ENCODE results near the gene CPTP. TPM values are rescaled to one million over a fixed set of nuclear protein-coding genes. Genes with fewer than 3 reads are reported as not detected.

CPTP gene
- total RNA-seq, result 15.6 and 21.5 TPM in 2 replicates

DNA sequence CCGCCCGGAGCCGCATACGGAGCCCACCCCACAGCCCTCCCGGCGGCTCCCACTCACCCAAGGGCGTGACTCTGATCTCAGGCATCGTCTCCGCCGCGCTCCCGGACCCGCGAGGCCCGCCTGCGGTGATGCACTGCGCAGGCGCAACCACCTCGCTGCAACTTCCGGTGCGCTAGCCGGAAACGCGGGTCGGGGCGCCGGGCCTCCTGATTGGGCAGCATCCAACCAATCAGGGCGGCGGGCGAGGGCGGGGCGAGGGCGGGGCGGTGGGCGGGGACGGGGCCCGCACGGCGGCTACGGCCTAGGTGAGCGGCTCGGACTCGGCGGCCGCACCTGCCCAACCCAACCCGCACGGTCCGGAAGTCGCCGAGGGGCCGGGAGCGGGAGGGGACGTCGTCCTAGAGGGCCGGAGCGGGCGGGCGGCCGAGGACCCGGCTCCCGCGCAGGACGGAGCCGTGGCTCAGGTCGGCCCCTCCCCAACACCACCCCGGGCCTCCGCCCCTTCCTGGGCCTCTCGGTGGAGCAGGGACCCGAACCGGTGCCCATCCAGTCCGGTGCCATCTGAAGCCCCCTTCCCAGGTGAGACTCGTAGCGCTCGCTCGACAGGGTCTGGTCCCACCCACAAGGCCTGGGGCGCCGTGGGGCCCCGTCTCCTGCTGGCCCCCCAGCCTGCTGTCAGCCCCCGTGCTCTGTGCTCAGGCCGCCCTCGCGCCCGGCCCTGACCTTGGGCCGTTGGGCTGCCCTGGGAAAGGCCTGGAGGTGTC, at the start of gene CPTP, which contains the start of gene INTS11:
Gene CPTP, plus strand, starts transcription at position 279 of the 764 bp plus-strand sequence. CDS start 2,109 bp downstream, outside the sequence.
Gene INTS11, minus strand, starts transcription at position 137 of the 764 bp plus-strand sequence. Its CDS starts 52 bp downstream, at position 85.

DNA sequence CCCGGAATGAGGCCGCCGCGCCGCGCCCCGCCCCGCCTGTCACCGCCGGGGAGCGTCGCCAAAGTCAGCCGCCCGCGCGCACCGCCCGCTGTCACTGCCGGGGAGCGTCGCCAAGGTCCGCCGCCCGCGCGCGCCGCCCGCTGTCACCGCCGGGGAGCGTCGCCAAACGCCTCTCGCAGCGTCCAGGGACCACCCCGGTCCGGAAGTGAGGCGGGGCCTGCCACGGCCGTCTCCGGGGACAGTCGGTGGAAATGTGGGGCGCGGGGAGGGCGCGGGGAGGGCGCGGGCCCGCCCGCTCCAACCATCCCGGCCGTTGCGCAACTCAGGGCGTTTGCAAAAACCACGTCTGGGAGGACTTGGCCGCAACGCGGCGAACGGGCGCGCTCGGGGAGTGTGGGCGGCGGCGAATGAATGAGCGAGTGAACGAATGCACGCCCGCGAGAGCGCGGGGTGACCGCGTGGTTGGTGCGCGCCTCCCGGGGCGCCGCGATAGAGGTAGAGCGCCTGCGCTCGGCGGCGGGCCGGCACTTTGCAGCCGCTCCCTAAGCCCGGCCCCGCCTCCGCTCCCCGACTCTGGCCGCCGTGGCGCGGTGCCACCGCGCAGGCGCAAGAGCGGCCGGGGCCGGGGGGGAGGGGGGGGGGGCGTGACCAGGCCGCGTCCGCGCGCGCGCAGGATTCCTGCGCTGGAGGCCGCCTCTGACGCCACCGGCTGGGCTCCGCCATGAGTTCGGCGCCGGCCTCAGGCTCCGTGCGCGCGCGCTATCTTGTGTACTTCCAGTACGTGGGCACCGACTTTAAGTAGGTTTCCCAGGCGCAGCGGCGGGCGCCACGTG, 16.5 kb upstream of the CPTP start, which contains the start of the genes ACAP3 and PUSL1:
Gene ACAP3, minus strand, starts transcription at position 8 of the 833 bp plus-strand sequence. CDS start 115 bp downstream, outside the sequence.
Gene PUSL1, plus strand, starts transcription at position 675 of the 833 bp plus-strand sequence. Its CDS starts 47 bp downstream, at position 722.

DNA sequence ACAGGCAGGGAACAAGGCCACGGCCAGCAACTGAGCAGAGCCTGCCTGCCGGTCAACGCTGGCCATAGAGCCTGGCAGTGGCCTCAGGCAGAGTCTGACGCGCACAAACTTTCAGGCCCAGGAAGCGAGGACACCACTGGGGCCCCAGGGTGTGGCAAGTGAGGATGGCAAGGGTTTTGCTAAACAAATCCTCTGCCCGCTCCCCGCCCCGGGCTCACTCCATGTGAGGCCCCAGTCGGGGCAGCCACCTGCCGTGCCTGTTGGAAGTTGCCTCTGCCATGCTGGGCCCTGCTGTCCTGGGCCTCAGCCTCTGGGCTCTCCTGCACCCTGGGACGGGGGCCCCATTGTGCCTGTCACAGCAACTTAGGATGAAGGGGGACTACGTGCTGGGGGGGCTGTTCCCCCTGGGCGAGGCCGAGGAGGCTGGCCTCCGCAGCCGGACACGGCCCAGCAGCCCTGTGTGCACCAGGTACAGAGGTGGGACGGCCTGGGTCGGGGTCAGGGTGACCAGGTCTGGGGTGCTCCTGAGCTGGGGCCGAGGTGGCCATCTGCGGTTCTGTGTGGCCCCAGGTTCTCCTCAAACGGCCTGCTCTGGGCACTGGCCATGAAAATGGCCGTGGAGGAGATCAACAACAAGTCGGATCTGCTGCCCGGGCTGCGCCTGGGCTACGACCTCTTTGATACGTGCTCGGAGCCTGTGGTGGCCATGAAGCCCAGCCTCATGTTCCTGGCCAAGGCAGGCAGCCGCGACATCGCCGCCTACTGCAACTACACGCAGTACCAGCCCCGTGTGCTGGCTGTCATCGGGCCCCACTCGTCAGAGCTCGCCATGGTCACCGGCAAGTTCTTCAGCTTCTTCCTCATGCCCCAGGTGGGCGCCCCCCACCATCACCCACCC, 6.7 kb downstream of the CPTP start, which contains the start of gene TAS1R3:
Gene TAS1R3, plus strand, starts transcription at position 213 of the 898 bp plus-strand sequence. Its CDS starts 66 bp downstream, at position 279.

DNA sequence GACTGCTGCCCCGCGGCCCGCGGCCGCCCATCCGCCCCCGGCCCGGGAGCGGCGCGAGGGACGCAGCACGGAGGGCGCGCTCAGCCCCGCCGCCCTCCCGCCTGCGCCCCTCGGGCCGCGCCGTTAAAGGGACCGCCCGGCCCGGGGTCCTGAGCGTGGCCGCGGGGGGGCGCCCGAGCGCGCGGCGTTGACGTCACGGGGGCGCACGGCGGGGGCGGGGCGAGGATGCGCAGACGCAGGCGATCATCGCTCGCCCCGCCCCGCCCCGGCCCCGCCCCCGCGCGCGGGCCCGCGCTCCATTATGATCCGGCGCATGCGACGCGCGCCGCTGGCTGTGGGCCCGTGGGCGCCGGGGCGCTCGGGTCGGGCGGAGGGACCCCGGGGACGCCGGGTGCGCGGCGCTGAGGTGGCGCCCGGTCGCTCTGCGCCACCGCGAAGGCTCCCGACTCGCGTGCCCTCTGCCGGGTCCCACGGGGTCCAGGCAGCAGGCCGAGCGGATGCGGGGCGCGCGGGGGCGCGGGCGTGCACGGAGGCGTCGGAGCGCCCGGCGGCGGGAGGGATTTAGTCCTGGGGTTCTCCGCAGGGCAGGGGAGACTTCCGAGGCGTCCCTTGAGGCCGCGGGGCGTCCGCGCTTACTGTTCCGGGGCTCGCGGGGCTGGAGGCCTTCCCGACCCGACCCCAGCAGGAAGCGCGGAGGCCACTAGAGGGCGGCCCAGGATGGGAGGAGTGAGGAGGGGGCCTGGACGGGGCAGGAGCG, 24.8 kb downstream of the CPTP start, which contains the start of gene DVL1:
Gene DVL1, minus strand, starts transcription at position 163 of the 757 bp plus-strand sequence. CDS start 353 bp downstream, outside the sequence.

DNA sequence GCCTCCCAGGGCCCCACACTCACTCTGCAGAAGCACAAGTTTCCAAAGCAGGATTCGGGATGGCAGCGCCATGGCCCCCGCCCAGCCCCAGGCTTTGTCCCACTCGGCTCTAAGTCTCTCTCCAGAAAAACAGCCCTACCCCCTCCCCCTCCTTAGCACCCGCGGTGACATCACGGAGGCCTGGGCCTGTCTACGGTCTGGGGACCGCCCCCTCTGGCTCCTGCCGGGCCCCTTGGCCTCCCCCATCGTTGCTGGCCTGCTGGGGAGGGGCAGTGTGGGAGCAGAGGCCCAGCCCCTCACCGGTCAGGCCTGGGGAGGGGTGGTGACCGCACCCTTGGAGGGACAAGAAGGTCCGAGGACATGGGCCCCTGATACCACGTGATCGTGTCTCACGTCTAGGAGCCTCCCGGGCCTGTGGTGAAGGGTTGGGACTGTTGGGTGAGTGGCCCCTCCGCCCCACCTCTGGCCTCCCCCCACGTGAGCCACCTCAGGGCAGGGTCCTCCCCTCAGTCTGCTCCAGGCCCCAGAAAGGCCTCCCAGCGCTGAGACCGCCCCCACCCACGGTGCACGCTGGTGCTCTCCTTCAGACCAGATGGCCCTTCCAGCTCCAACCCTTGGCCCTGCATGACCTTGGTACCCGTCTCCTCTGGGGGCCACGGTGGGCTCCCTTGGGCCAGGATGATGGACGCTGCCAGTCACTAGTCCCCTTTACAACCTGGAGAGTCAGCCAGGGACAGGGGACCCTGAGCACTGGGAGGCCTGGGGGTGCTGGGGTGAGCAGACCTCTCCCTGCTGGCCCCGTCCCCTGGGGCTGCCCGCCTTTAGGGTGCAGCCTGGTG, 34.0 kb downstream of the CPTP start, which contains the start of gene MXRA8:
Gene MXRA8, minus strand, starts transcription at position 123 of the 839 bp plus-strand sequence. Its CDS starts 51 bp downstream, at position 72.

DNA sequence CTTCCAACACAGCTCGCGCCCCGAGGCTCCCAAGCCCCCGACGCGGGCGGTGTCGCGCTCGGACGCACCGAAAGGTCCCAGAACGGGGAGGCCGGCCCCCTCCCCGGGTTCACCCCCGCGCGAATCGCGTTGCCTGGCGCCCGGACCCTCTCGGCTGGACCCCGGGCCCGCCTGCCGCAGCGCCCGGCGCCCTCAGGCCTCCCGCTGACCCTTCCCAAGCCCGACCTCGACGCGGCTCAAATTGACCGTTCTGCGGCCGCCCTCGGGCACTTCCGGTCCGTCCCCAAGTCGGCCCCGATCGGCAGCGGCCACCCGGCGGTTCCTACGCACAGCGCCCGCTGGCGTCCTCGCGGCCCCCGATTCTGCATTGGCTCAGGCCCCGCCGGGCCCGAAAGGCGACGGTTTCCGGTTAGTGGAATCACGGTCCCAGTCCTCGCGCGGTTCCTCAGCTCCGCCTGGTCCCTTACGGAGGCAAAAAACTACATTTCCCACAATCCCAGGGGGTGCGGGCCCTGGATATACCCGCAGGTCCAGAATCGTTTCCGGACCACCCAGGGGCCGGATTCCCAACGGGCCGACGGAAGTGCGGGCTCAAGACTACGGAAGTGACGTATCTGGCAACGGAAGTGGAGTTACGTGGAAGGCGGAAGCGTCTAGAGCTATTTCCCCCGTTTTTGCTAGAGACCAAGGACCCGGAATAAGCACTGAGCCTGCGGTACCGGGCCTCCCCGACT, 50.5 kb downstream of the CPTP start, which contains the start of gene AURKAIP1:
Gene AURKAIP1, minus strand, starts transcription at position 279 of the 734 bp plus-strand sequence. CDS start 451 bp downstream, outside the sequence.

Small RNA genes lying within 50 kb of the gene (small RNA-seq; reads per million reads assigned to genes)
- gene MIR6726, result not detected

Other genes starting within 250 kb of the CPTP start
- 8.6 and 11.8 TPM in 2 replicates for gene C1orf159, start 208.7 kb upstream of the CPTP start, total RNA-seq
- gene TTLL10, start 150.9 kb upstream of the CPTP start, total RNA-seq, result not detected in 2 replicates
- gene TNFRSF18, start 118.2 kb upstream of the CPTP start, total RNA-seq, result not detected in 2 replicates
- 0.57 and 0.93 TPM in 2 replicates for gene TNFRSF4, start 110.6 kb upstream of the CPTP start, total RNA-seq
- gene SDF4, start 92.8 kb upstream of the CPTP start, total RNA-seq, result 91.1 and 105 TPM in 2 replicates
- gene B3GALT6, start 92.6 kb upstream of the CPTP start, total RNA-seq, result 20.5 and 27.3 TPM in 2 replicates
- 1.1 TPM in 1 of 2 replicates, not detected in the other for gene C1QTNF12, start 78.1 kb upstream of the CPTP start, total RNA-seq
- gene UBE2J2, start 50.9 kb upstream of the CPTP start, total RNA-seq, result 50.0 and 53.1 TPM in 2 replicates
- gene SCNN1D, start 44.4 kb upstream of the CPTP start, total RNA-seq, result 0.66 and 0.93 TPM in 2 replicates
- 19.7 and 22.7 TPM in 2 replicates for gene ACAP3, start 16.9 kb upstream of the CPTP start, total RNA-seq
- 21.0 and 22.9 TPM in 2 replicates for gene PUSL1, start 16.2 kb upstream of the CPTP start, total RNA-seq
- 64.1 and 71.4 TPM in 2 replicates for gene INTS11, start 142 bp upstream of the CPTP start, total RNA-seq
- gene TAS1R3, start 6.5 kb downstream of the CPTP start, total RNA-seq, result 0.13 and 0.22 TPM in 2 replicates
- gene DVL1, start 24.6 kb downstream of the CPTP start, total RNA-seq, result 28.9 and 38.4 TPM in 2 replicates
- gene MXRA8, start 33.8 kb downstream of the CPTP start, total RNA-seq, result 0.80 and 1.2 TPM in 2 replicates
- gene AURKAIP1, start 50.4 kb downstream of the CPTP start, total RNA-seq, result 94.9 and 99.4 TPM in 2 replicates
- 140 and 162 TPM in 2 replicates for gene CCNL2, start 74.5 kb downstream of the CPTP start, total RNA-seq
- 100 and 116 TPM in 2 replicates for gene MRPL20, start 82.5 kb downstream of the CPTP start, total RNA-seq
- 0.07 and 0.13 TPM in 2 replicates for gene ANKRD65, start 96.5 kb downstream of the CPTP start, total RNA-seq
- gene VWA1, start 110.9 kb downstream of the CPTP start, total RNA-seq, result 1.3 and 2.9 TPM in 2 replicates
- gene ATAD3C, start 124.9 kb downstream of the CPTP start, total RNA-seq, result not detected in 2 replicates
- 33.0 and 38.4 TPM in 2 replicates for gene ATAD3B, start 147.0 kb downstream of the CPTP start, total RNA-seq
- gene ATAD3A, start 187.4 kb downstream of the CPTP start, total RNA-seq, result 46.1 TPM in 2 replicates
- gene TMEM240, start 215.8 kb downstream of the CPTP start, total RNA-seq, result 3.5 and 4.0 TPM in 2 replicates

Measured in thoracic aorta endothelial cell (primary cell).